Nephron progenitor cell (in vitro differentiated cells): Measurements from ENCODE around the gene RFTN1.

ENCODE experiments used
- DNase-seq: peaks from one replicate; pipeline ENCODE4 v3.0.0; 2021
- H3K27ac Mint-ChIP-seq: 2 replicates; pipeline ENCODE4 v1.8.0; 2021; ENCODE audit warnings: mild to moderate bottlenecking, moderate library complexity, mixed read lengths
- H3K27me3 Mint-ChIP-seq: 2 replicates; pipeline ENCODE4 v1.8.0; 2021; ENCODE audit warnings: mild to moderate bottlenecking, low read depth, mixed read lengths; ENCODE audit not compliant: poor library complexity
- H3K36me3 Mint-ChIP-seq: 2 replicates; pipeline ENCODE4 v1.8.0; 2021; ENCODE audit warnings: low read depth, mixed read lengths
- H3K4me1 Mint-ChIP-seq: 2 replicates; pipeline ENCODE4 v1.8.0; 2021; ENCODE audit warnings: mixed read lengths
- H3K4me3 Mint-ChIP-seq: 2 replicates; pipeline ENCODE4 v1.8.0; 2021; ENCODE audit warnings: mild to moderate bottlenecking, moderate library complexity, mixed read lengths
- H3K9me3 Mint-ChIP-seq: 2 replicates; pipeline ENCODE4 v1.8.0; 2021; ENCODE audit warnings: mild to moderate bottlenecking, moderate library complexity, mixed read lengths
- CTCF ChIP-seq: fragments of 200-600 bp; sonication (generic); IDR thresholded peaks from 2 replicates; pipeline ENCODE4 v1.5.0; 2021; ENCODE audit warnings: antibody characterized with exemption

The RFTN1 gene

GRCh38 chr3:16425398-16426028 is 88.0 kb downstream of the RFTN1 start:
- Mint-ChIP-seq H3K4me3 (no peak overlapping the region), H3K4me1 (peaks cover 1% of the 10 kb centered on the region), H3K36me3 (peaks cover 2% of the 10 kb centered on the region), H3K27me3 (peaks cover 8% of the 10 kb centered on the region), H3K9me3 (no peaks in the 10 kb centered on the region), H3K27ac (no peak overlapping the region)
- DNase-seq, result no peak
- no peak for TF ChIP-seq CTCF

- H3K4me1 Mint-ChIP-seq, result peaks cover 16% of the 10 kb centered on the region
- TF ChIP-seq CTCF, result no peak
- no peak overlapping the region for H3K27ac Mint-ChIP-seq
- no peaks in the 10 kb centered on the region for H3K36me3 Mint-ChIP-seq
- peaks cover 4% of the 10 kb centered on the region for H3K27me3 Mint-ChIP-seq
- DNase-seq, result no peak
- H3K9me3 Mint-ChIP-seq, result no peaks in the 10 kb centered on the region
- H3K4me3 Mint-ChIP-seq, result no peak overlapping the region
These were observed 89.4 kb downstream of the RFTN1 start for GRCh38 chr3:16423947-16424673.

- no peak overlapping the region for H3K27ac Mint-ChIP-seq
- no peaks in the 10 kb centered on the region for H3K36me3 Mint-ChIP-seq
- H3K27me3 Mint-ChIP-seq, result peaks cover 4% of the 10 kb centered on the region
- no peak overlapping the region for H3K4me3 Mint-ChIP-seq
- no peak for DNase-seq
- H3K9me3 Mint-ChIP-seq, result no peaks in the 10 kb centered on the region
- H3K4me1 Mint-ChIP-seq, result peaks cover 20% of the 10 kb centered on the region
- no peak for TF ChIP-seq CTCF
These were observed 90.2 kb downstream of the RFTN1 start for GRCh38 chr3:16423298-16423697.

DNA sequence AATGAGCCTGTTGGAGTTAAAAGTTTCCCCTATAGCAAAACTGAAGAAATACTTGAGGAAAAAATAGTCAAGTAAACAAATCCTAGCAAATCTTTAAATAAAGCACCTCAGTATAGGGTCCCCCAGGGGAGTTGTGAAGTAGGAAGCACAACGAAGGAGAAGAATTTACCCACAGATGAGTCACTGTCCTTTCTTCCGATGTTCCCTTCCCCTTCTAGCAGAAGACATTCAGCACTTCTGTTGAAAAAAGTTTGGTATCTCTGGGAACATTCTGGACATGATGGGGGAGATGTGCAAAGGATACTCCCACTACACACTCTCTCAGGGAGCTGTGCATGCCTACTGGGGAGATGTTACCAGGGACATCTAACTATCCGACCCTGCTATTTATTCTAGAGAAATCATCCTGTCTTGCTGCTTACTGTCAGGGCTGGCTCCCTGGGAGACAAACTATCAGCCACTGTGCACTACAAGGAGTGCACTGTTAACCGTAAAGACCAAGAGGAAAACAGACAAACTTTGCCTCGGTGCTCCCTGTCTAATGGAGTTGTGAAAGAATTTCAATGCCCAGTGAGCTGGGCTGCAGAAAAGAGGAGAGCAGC is 93.8 kb downstream of the RFTN1 start:
- Mint-ChIP-seq H3K27me3 (peaks cover 4% of the 10 kb centered on the region), H3K36me3 (no peaks in the 10 kb centered on the region), H3K4me3 (no peak overlapping the region), H3K4me1 (peaks cover 20% of the 10 kb centered on the region), H3K9me3 (no peaks in the 10 kb centered on the region), H3K27ac (peak overlapping the region; percentile 64)
- DNase-seq, result no peak
- TF ChIP-seq CTCF, result no peak

GRCh38 chr3:16417945-16418739 is 95.4 kb downstream of the RFTN1 start:
- H3K4me1 Mint-ChIP-seq, result peaks cover 20% of the 10 kb centered on the region
- H3K4me3 Mint-ChIP-seq, result no peak overlapping the region
- no peak for DNase-seq
- H3K27me3 Mint-ChIP-seq, result peaks cover 4% of the 10 kb centered on the region
- no peak for TF ChIP-seq CTCF
- no peak overlapping the region for H3K27ac Mint-ChIP-seq
- peaks cover 9% of the 10 kb centered on the region for H3K9me3 Mint-ChIP-seq
- peaks cover 4% of the 10 kb centered on the region for H3K36me3 Mint-ChIP-seq
